ENCODE results near the gene NRCAM.

GRCh38 chr7:108278281-108278680, 178.0 kb downstream of the NRCAM start:
- TF ChIP-seq, protein P1, sequence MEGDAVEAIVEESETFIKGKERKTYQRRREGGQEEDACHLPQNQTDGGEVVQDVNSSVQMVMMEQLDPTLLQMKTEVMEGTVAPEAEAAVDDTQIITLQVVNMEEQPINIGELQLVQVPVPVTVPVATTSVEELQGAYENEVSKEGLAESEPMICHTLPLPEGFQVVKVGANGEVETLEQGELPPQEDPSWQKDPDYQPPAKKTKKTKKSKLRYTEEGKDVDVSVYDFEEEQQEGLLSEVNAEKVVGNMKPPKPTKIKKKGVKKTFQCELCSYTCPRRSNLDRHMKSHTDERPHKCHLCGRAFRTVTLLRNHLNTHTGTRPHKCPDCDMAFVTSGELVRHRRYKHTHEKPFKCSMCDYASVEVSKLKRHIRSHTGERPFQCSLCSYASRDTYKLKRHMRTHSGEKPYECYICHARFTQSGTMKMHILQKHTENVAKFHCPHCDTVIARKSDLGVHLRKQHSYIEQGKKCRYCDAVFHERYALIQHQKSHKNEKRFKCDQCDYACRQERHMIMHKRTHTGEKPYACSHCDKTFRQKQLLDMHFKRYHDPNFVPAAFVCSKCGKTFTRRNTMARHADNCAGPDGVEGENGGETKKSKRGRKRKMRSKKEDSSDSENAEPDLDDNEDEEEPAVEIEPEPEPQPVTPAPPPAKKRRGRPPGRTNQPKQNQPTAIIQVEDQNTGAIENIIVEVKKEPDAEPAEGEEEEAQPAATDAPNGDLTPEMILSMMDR (tag by site-specific recombination; IDR thresholded peaks at IDR 0.05), result no peak
- no peak for TF ChIP-seq REST (tag by site-specific recombination; IDR thresholded peaks at IDR 0.05)
- TF ChIP-seq, protein P2, sequence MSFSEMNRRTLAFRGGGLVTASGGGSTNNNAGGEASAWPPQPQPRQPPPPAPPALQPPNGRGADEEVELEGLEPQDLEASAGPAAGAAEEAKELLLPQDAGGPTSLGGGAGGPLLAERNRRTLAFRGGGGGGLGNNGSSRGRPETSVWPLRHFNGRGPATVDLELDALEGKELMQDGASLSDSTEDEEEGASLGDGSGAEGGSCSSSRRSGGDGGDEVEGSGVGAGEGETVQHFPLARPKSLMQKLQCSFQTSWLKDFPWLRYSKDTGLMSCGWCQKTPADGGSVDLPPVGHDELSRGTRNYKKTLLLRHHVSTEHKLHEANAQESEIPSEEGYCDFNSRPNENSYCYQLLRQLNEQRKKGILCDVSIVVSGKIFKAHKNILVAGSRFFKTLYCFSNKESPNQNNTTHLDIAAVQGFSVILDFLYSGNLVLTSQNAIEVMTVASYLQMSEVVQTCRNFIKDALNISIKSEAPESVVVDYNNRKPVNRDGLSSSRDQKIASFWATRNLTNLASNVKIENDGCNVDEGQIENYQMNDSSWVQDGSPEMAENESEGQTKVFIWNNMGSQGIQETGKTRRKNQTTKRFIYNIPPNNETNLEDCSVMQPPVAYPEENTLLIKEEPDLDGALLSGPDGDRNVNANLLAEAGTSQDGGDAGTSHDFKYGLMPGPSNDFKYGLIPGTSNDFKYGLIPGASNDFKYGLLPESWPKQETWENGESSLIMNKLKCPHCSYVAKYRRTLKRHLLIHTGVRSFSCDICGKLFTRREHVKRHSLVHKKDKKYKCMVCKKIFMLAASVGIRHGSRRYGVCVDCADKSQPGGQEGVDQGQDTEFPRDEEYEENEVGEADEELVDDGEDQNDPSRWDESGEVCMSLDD (tag by site-specific recombination; IDR thresholded peaks at IDR 0.05), result no peak
- TF ChIP-seq, protein P3, sequence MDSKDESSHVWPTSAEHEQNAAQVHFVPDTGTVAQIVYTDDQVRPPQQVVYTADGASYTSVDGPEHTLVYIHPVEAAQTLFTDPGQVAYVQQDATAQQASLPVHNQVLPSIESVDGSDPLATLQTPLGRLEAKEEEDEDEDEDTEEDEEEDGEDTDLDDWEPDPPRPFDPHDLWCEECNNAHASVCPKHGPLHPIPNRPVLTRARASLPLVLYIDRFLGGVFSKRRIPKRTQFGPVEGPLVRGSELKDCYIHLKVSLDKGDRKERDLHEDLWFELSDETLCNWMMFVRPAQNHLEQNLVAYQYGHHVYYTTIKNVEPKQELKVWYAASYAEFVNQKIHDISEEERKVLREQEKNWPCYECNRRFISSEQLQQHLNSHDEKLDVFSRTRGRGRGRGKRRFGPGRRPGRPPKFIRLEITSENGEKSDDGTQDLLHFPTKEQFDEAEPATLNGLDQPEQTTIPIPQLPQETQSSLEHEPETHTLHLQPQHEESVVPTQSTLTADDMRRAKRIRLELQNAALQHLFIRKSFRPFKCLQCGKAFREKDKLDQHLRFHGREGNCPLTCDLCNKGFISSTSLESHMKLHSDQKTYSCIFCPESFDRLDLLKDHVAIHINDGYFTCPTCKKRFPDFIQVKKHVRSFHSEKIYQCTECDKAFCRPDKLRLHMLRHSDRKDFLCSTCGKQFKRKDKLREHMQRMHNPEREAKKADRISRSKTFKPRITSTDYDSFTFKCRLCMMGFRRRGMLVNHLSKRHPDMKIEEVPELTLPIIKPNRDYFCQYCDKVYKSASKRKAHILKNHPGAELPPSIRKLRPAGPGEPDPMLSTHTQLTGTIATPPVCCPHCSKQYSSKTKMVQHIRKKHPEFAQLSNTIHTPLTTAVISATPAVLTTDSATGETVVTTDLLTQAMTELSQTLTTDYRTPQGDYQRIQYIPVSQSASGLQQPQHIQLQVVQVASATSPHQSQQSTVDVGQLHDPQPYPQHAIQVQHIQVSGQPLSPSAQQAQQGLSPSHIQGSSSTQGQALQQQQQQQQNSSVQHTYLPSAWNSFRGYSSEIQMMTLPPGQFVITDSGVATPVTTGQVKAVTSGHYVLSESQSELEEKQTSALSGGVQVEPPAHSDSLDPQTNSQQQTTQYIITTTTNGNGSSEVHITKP (tag by site-specific recombination; IDR thresholded peaks at IDR 0.05), result no peak
- no peak for TF ChIP-seq ZNF248 (tag by site-specific recombination; IDR thresholded peaks at IDR 0.05)
- TF ChIP-seq MYNN (tag by site-specific recombination; IDR thresholded peaks at IDR 0.05; ENCODE audit: borderline replicate concordance), result no peak
- no peak for TF ChIP-seq YY1 (tag by site-specific recombination; IDR thresholded peaks at IDR 0.05)
- no peak for TF ChIP-seq TRIM28 (IDR thresholded peaks at IDR 0.05; ENCODE audit: borderline replicate concordance, low read length)
- no peak for TF ChIP-seq YY2 (tag by site-specific recombination; IDR thresholded peaks at IDR 0.05)
- no peak for TF ChIP-seq ZNF302 (tag by site-specific recombination; IDR thresholded peaks at IDR 0.05; ENCODE audit: low read depth)
- TF ChIP-seq TCF7L2 (IDR thresholded peaks at IDR 0.05; ENCODE audit: borderline replicate concordance, low read depth, low read length), result no peak
- TF ChIP-seq ZNF776 (tag by site-specific recombination; IDR thresholded peaks at IDR 0.05; ENCODE audit: borderline replicate concordance), result no peak
- no peak for TF ChIP-seq ZNF146 (tag by site-specific recombination; IDR thresholded peaks at IDR 0.05)
- TF ChIP-seq ZFHX2 (tag by site-specific recombination; conservative IDR thresholded peaks at IDR 0.05), result no peak
